ENCODE results near the gene DHX29.
A peak's percentile ranks its signal among the peaks of the same experiment; 100 is the strongest.
"Not testable (repeated sequence)": the region's sequence is repeated elsewhere in the genome, so short reads cannot be mapped to it uniquely, and the experiment has no call there.

DHX29 gene

GRCh38 chr5:55307383-55308253 is at the start of gene DHX29, which contains the start of gene MTREX:
TSS of gene DHX29 (minus strand) at chr5:55307694. CDS start at chr5:55307573, 121 bp downstream.
TSS of gene MTREX (plus strand) at chr5:55307989. CDS start at chr5:55308014, 25 bp downstream.
- in situ Hi-C loops (cut with MboI; ENCODE audit: low pct_unique_long_range_greater_than_20kb, low sequenced_read_pairs): no loop called here

GRCh38 chr5:55356896-55357295 is 49.4 kb upstream of the DHX29 start:
- in situ Hi-C loops (cut with MboI; ENCODE audit: low pct_unique_long_range_greater_than_20kb, low sequenced_read_pairs): no loop called here
- no peak for DNase-seq

More at GRCh38 chr5:55307383-55308253, at the start of gene DHX29, which contains the start of gene MTREX:
- DNase-seq: peak; percentile 92

GRCh38 chr5:55350754-55351153 is 43.3 kb upstream of the DHX29 start:
- in situ Hi-C loops (cut with MboI; ENCODE audit: low pct_unique_long_range_greater_than_20kb, low sequenced_read_pairs): no loop called here
- DNase-seq: no peak

GRCh38 chr5:55347786-55348185 is 40.3 kb upstream of the DHX29 start:
- DNase-seq: no peak
- in situ Hi-C loops (cut with MboI; ENCODE audit: low pct_unique_long_range_greater_than_20kb, low sequenced_read_pairs): no loop called here

- DNase-seq: no peak
- in situ Hi-C loops (cut with MboI; ENCODE audit: low pct_unique_long_range_greater_than_20kb, low sequenced_read_pairs): no loop called here
Observed at GRCh38 chr5:55345327-55345726, 37.8 kb upstream of the DHX29 start.

- DNase-seq: peak; percentile 69
- in situ Hi-C loops (cut with MboI; ENCODE audit: low pct_unique_long_range_greater_than_20kb, low sequenced_read_pairs): no loop called here
Observed at GRCh38 chr5:55344392-55344992, 37.0 kb upstream of the DHX29 start.

GRCh38 chr5:55343609-55344008 is 36.1 kb upstream of the DHX29 start:
- DNase-seq: no peak
- in situ Hi-C loops (cut with MboI; ENCODE audit: low pct_unique_long_range_greater_than_20kb, low sequenced_read_pairs): no loop called here

GRCh38 chr5:55343107-55343506 is 35.6 kb upstream of the DHX29 start:
- in situ Hi-C loops (cut with MboI; ENCODE audit: low pct_unique_long_range_greater_than_20kb, low sequenced_read_pairs): no loop called here
- no peak for DNase-seq

GRCh38 chr5:55338810-55339243 is 31.3 kb upstream of the DHX29 start:
- no peak for DNase-seq
- in situ Hi-C loops (cut with MboI; ENCODE audit: low pct_unique_long_range_greater_than_20kb, low sequenced_read_pairs): no loop called here

- DNase-seq: no peak
- in situ Hi-C loops (cut with MboI; ENCODE audit: low pct_unique_long_range_greater_than_20kb, low sequenced_read_pairs): no loop called here
Observed at GRCh38 chr5:55338092-55338613, 30.7 kb upstream of the DHX29 start.

GRCh38 chr5:55333811-55334210 is 26.3 kb upstream of the DHX29 start:
- in situ Hi-C loops (cut with MboI; ENCODE audit: low pct_unique_long_range_greater_than_20kb, low sequenced_read_pairs): no loop called here
- no peak for DNase-seq

GRCh38 chr5:55333017-55333416 is 25.5 kb upstream of the DHX29 start:
- DNase-seq: no peak
- in situ Hi-C loops (cut with MboI; ENCODE audit: low pct_unique_long_range_greater_than_20kb, low sequenced_read_pairs): no loop called here

GRCh38 chr5:55331321-55331720 is 23.8 kb upstream of the DHX29 start:
- in situ Hi-C loops (cut with MboI; ENCODE audit: low pct_unique_long_range_greater_than_20kb, low sequenced_read_pairs): no loop called here
- no peak for DNase-seq

- in situ Hi-C loops (cut with MboI; ENCODE audit: low pct_unique_long_range_greater_than_20kb, low sequenced_read_pairs): no loop called here
- no peak for DNase-seq
Observed at GRCh38 chr5:55327281-55327680, 19.8 kb upstream of the DHX29 start.

GRCh38 chr5:55325621-55326020 is 18.1 kb upstream of the DHX29 start:
- in situ Hi-C loops (cut with MboI; ENCODE audit: low pct_unique_long_range_greater_than_20kb, low sequenced_read_pairs): no loop called here
- no peak for DNase-seq

GRCh38 chr5:55324815-55325418 is 17.4 kb upstream of the DHX29 start:
- in situ Hi-C loops (cut with MboI; ENCODE audit: low pct_unique_long_range_greater_than_20kb, low sequenced_read_pairs): no loop called here
- peak; percentile 41 for DNase-seq

- in situ Hi-C loops (cut with MboI; ENCODE audit: low pct_unique_long_range_greater_than_20kb, low sequenced_read_pairs): no loop called here
- no peak for DNase-seq
Observed at GRCh38 chr5:55324006-55324405, 16.5 kb upstream of the DHX29 start.

GRCh38 chr5:55320571-55320970 is 13.1 kb upstream of the DHX29 start:
- no peak for DNase-seq
- in situ Hi-C loops (cut with MboI; ENCODE audit: low pct_unique_long_range_greater_than_20kb, low sequenced_read_pairs): no loop called here

- no peak for DNase-seq
- in situ Hi-C loops (cut with MboI; ENCODE audit: low pct_unique_long_range_greater_than_20kb, low sequenced_read_pairs): no loop called here
Observed at GRCh38 chr5:55319491-55319890, 12.0 kb upstream of the DHX29 start.

GRCh38 chr5:55318237-55318636 is 10.7 kb upstream of the DHX29 start:
- DNase-seq; in situ Hi-C loops (cut with MboI; ENCODE audit: low pct_unique_long_range_greater_than_20kb, low sequenced_read_pairs): not testable (repeated sequence)
